Measurements from ENCODE around the gene PTGIS.

GRCh38 chr20:49503176-49503575, 64.8 kb downstream of the PTGIS start:
- TF ChIP-seq, protein P1, sequence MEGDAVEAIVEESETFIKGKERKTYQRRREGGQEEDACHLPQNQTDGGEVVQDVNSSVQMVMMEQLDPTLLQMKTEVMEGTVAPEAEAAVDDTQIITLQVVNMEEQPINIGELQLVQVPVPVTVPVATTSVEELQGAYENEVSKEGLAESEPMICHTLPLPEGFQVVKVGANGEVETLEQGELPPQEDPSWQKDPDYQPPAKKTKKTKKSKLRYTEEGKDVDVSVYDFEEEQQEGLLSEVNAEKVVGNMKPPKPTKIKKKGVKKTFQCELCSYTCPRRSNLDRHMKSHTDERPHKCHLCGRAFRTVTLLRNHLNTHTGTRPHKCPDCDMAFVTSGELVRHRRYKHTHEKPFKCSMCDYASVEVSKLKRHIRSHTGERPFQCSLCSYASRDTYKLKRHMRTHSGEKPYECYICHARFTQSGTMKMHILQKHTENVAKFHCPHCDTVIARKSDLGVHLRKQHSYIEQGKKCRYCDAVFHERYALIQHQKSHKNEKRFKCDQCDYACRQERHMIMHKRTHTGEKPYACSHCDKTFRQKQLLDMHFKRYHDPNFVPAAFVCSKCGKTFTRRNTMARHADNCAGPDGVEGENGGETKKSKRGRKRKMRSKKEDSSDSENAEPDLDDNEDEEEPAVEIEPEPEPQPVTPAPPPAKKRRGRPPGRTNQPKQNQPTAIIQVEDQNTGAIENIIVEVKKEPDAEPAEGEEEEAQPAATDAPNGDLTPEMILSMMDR (IDR thresholded peaks at IDR 0.05) = no peak
- no peak for TF ChIP-seq ZFX (IDR thresholded peaks at IDR 0.05; ENCODE audit: borderline replicate concordance)

Data from 22Rv1 (cell line).